Colonic mucosa (tissue), 4 donors: ENCODE measurements around the gene OR10D3. TPM values are rescaled to one million over a fixed set of nuclear protein-coding genes. Genes with fewer than 3 reads are reported as not detected.

Experiments
- DNase-seq: peaks from one replicate; pipeline ENCODE4 v3.0.0-alpha.2; 2020
- H3K27ac ChIP-seq: fragments of 200-600 bp; one replicate; pipeline ENCODE4 v1.8.0; 2021
- H3K27me3 ChIP-seq: fragments of 200-600 bp; one replicate; pipeline ENCODE4 v1.8.0; 2021
- H3K36me3 ChIP-seq: fragments of 200-600 bp; one replicate; pipeline ENCODE4 v1.8.0; 2021
- H3K4me1 ChIP-seq: fragments of 200-600 bp; one replicate; pipeline ENCODE4 v1.8.0; 2021; ENCODE audit warnings: mild to moderate bottlenecking
- H3K4me3 ChIP-seq: fragments of 200-600 bp; one replicate; pipeline ENCODE4 v1.8.0; 2021
- H3K9ac ChIP-seq, 2 donors: one replicate each; pipeline ENCODE4 v1.7.0; 2013; ENCODE audit warnings: control low read depth in 2 of 2, low read depth in 2 of 2, low read length in 2 of 2
- H3K9me3 ChIP-seq: fragments of 200-600 bp; one replicate; pipeline ENCODE4 v1.8.0; 2021
- intact Hi-C: fragments of 100-400 bp; cut with DNase I; formaldehyde crosslinking; loops from one replicate; pipeline ENCODE4 v1.14.1; 2022
- total RNA-seq, 2 donors: library from RNA; stranded (reverse); fragmentation: NEBNext Ultra II Directional in 1 of 2; extraction: Animal tissue kit (Norgen Biotek cat#: 25700) in 1 of 2; gene quantifications; one replicate each; pipeline ENCODE4 v1.2.1, GENCODE V29; 2021
- TF ChIP-seq, protein P1 (sequence below): fragments of 200-600 bp; IDR thresholded peaks from one replicate; pipeline ENCODE4 v1.8.0; 2022; ENCODE audit warnings: antibody characterized with exemption, mild to moderate bottlenecking
- donor health status: healthy.
- donor health status: DM: no; HTN: no; CAD: no.
- donor health status: DM: no; HTN: no; CAD: no.

Gene OR10D3
- total RNA-seq, 2 donors from 2014 or later: not detected

DNA sequence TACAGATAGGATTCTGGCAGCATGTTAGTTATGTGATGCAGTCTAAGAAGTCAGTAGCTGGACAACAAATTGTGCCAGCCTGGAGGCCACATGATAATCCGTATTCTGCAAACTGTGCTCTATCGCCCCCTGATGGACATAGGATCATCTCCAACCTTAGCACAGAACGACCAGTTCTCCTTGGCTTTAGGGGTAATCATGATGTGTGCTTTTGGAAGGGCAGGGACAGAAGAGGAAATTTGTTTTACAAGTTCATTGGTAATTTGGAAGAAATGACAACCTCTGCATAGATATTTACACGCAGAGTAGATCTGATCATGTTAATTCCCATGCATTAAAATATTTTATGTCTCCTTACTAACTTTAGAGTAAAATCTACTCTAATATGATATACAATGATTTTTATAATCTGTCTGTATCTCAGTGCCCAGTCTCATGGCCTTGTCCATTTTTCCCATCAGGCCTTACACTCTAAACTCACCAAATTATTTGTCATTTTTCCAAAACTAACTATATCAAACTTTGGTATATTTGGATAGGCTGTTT lies 12.1 kb downstream of the OR10D3 start:
- H3K27ac ChIP-seq: no peak overlapping the region
- DNase-seq: peak; percentile 75
- intact Hi-C loops: loop anchor here (2.0 to 10.0 kb wide), 2 partner anchors 90 to 124 kb away; no protein-coding TSS in a partner anchor

DNA sequence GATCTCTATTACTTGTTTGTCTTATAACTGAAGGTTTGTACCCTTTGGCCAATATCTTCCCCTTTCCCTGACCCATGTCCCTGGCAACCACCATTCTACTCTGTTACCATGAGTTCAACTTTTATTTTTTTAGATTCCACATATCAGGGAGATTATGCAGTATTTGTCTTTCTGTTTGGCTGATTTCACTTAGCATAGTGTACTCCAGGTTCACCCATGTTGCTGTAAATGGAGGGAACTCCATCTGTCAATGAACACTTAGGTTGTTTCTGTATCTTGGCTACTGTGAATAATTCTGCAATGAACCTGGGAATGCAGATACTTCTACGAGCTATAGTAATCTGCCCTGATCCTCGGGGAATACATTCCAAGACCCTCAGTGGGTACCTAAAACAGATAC lies 14.9 kb downstream of the OR10D3 start:
- Histone ChIP-seq H3K27ac (no peak overlapping the region), H3K9me3 (no peaks in the 10 kb centered on the region), H3K36me3 (no peaks in the 10 kb centered on the region), H3K27me3 (no peaks in the 10 kb centered on the region), H3K9ac (no peak overlapping the region), H3K4me3 (no peak overlapping the region), H3K4me1 (no peaks in the 10 kb centered on the region)
- TF ChIP-seq, protein P1, sequence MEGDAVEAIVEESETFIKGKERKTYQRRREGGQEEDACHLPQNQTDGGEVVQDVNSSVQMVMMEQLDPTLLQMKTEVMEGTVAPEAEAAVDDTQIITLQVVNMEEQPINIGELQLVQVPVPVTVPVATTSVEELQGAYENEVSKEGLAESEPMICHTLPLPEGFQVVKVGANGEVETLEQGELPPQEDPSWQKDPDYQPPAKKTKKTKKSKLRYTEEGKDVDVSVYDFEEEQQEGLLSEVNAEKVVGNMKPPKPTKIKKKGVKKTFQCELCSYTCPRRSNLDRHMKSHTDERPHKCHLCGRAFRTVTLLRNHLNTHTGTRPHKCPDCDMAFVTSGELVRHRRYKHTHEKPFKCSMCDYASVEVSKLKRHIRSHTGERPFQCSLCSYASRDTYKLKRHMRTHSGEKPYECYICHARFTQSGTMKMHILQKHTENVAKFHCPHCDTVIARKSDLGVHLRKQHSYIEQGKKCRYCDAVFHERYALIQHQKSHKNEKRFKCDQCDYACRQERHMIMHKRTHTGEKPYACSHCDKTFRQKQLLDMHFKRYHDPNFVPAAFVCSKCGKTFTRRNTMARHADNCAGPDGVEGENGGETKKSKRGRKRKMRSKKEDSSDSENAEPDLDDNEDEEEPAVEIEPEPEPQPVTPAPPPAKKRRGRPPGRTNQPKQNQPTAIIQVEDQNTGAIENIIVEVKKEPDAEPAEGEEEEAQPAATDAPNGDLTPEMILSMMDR: no peak
- intact Hi-C loops: loop anchor here (10.0 kb wide), 1 partner anchor 93 kb away; no protein-coding TSS in a partner anchor
- DNase-seq: no peak

More for the DNA sequence above, 12.1 kb downstream of the OR10D3 start:
- H3K4me1 ChIP-seq: no peaks in the 10 kb centered on the region
- TF ChIP-seq, protein P1: peak; percentile 73
- no peaks in the 10 kb centered on the region for H3K36me3 ChIP-seq
- no peak overlapping the region for H3K4me3 ChIP-seq
- no peaks in the 10 kb centered on the region for H3K9me3 ChIP-seq
- no peak overlapping the region for H3K9ac ChIP-seq
- no peaks in the 10 kb centered on the region for H3K27me3 ChIP-seq

DNA sequence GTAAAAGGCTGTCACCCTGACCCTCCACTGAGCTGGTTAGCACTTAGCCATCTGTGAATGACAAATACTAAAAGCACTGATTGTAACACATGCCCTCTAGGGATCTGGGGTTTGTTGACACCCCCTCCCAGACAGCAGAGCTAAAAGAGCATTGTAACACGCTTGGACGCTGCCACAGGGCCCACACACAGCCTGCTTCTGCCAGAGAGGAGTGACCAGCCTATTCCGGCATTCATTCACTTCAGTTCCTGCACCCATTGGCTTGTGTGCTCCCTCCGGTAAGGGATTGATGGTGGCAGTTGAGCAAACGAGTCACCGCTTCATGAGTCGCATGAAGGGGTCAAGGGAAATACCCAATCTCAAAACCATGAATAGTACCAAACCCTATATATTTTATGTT lies 15.8 kb downstream of the OR10D3 start:
- intact Hi-C loops: loop anchor here (10.0 kb wide), 1 partner anchor 94 kb away; no protein-coding TSS in a partner anchor
- H3K27me3 ChIP-seq: no peaks in the 10 kb centered on the region
- no peak overlapping the region for H3K27ac ChIP-seq
- TF ChIP-seq, protein P1: no peak
- H3K36me3 ChIP-seq: no peaks in the 10 kb centered on the region
- no peaks in the 10 kb centered on the region for H3K4me1 ChIP-seq
- no peak overlapping the region for H3K4me3 ChIP-seq
- DNase-seq: no peak
- H3K9ac ChIP-seq: no peak overlapping the region
- no peaks in the 10 kb centered on the region for H3K9me3 ChIP-seq

DNA sequence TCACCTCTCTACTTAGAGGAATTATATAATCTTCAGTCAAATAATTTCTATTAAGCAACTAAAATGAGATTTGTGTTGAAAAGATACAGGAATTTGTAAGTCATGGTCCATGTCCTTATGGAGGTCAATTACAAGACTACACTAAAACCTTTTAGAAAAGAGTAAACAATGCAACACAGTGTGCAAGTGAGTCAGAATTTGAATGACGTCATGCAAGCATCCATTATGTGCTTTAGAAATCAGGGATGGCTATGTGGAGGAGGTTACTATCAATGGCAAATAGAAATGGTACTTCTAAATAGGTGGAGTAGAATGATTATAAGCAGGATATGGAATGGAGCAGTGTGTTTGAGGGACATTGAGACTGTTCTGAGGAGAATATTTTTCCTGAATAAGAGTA lies 16.6 kb downstream of the OR10D3 start:
- H3K27ac ChIP-seq: no peak overlapping the region
- H3K4me3 ChIP-seq: no peak overlapping the region
- H3K9me3 ChIP-seq: no peaks in the 10 kb centered on the region
- H3K4me1 ChIP-seq: no peaks in the 10 kb centered on the region
- no peak for DNase-seq
- intact Hi-C loops: loop anchor here (10.0 kb wide), 1 partner anchor 95 kb away; no protein-coding TSS in a partner anchor
- H3K9ac ChIP-seq: no peak overlapping the region
- TF ChIP-seq, protein P1: no peak
- H3K27me3 ChIP-seq: no peaks in the 10 kb centered on the region
- H3K36me3 ChIP-seq: no peaks in the 10 kb centered on the region

DNA sequence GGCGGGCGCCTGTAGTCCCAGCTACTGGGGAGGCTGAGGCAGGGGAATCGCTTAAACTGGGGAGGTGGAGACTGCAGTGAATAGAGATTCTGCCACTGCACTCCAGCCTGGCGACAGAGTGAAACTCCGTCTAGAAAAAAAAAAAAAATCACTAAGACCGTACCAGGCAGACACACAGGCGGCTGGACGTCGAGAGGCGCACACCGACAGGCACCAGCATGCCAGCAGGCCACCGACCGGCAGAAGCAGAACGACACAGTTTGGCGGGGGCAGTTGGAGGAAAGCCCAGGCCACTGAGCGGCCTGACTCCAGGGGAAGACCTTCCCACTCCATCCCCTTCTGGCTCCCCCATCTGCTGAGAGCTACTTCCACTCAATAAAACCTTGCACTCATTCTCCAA lies 17.5 kb downstream of the OR10D3 start:
- TF ChIP-seq, protein P1: no peak
- Histone ChIP-seq H3K27ac (no peak overlapping the region), H3K4me1 (no peaks in the 10 kb centered on the region), H3K9ac (no peak overlapping the region), H3K36me3 (no peaks in the 10 kb centered on the region), H3K9me3 (no peaks in the 10 kb centered on the region), H3K4me3 (no peak overlapping the region), H3K27me3 (no peaks in the 10 kb centered on the region)
- DNase-seq: no peak
- intact Hi-C loops: no loop called here
